ENCODE measurements around the gene CPED1. TPM values are rescaled to one million over a fixed set of nuclear protein-coding genes. Genes with fewer than 3 reads are reported as not detected.

Gene CPED1
- total RNA-seq, 1 experiment from 2014 or later = 0.13 TPM

DNA sequence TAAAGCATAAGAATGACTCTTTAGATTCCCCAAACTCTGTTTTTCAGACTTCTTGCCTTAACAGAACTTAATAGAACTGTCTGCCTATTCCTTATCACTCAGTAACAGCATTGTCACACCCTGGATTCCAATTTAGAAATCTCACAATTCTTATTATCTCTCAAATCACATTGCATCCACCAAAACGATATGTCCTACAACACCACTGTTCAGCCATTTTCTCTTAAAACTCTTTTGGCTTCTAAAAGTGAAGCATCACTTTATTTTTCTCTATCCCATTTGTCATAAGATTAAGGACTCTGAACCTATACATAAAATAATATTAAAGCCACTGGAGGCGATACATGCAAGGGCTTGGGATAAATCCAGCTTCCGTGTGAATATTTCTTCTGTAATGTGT, 1.2 kb upstream of the CPED1 start:
- no peak overlapping the region for H2BK5ac ChIP-seq (ENCODE audit: insufficient read length, low read length)
- no peak overlapping the region for H4K91ac ChIP-seq (ENCODE audit: insufficient read length, low read depth, low read length)
- H2AK5ac ChIP-seq (ENCODE audit: insufficient read length, low read length) = no peak overlapping the region
- H3K27ac ChIP-seq (ENCODE audit: insufficient read length, low read depth, low read length) = no peak overlapping the region
- H3K9ac ChIP-seq (ENCODE audit: extremely low read depth, insufficient read length, low read length) = no peak overlapping the region
- no peak overlapping the region for H2BK15ac ChIP-seq (ENCODE audit: low read depth, low read length)
- H3K36me3 Mint-ChIP-seq (ENCODE audit: insufficient read depth in 1 of 3, low read depth in 3 of 3) = no peaks in the 10 kb centered on the region
- no peak overlapping the region for H3K14ac ChIP-seq (ENCODE audit: insufficient read depth, low read length)
- no peak overlapping the region for H3K4me3 Mint-ChIP-seq
- TF ChIP-seq, protein P1, sequence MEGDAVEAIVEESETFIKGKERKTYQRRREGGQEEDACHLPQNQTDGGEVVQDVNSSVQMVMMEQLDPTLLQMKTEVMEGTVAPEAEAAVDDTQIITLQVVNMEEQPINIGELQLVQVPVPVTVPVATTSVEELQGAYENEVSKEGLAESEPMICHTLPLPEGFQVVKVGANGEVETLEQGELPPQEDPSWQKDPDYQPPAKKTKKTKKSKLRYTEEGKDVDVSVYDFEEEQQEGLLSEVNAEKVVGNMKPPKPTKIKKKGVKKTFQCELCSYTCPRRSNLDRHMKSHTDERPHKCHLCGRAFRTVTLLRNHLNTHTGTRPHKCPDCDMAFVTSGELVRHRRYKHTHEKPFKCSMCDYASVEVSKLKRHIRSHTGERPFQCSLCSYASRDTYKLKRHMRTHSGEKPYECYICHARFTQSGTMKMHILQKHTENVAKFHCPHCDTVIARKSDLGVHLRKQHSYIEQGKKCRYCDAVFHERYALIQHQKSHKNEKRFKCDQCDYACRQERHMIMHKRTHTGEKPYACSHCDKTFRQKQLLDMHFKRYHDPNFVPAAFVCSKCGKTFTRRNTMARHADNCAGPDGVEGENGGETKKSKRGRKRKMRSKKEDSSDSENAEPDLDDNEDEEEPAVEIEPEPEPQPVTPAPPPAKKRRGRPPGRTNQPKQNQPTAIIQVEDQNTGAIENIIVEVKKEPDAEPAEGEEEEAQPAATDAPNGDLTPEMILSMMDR (conservative IDR thresholded peaks at IDR 0.05) = no peak
- no peak overlapping the region for H3K56ac ChIP-seq (ENCODE audit: insufficient read length, low read depth, low read length)
- no peak overlapping the region for H2BK20ac ChIP-seq (ENCODE audit: low read depth, low read length, poor library complexity, severe bottlenecking)
- no peak overlapping the region for H3K18ac ChIP-seq (ENCODE audit: insufficient read length, low read depth, low read length)
- no peak overlapping the region for H2BK12ac ChIP-seq (ENCODE audit: insufficient read length, low read depth, low read length)
- H2AFZ ChIP-seq (ENCODE audit: low read length) = no peak overlapping the region
- H3K23me2 ChIP-seq (ENCODE audit: insufficient read length, low read depth, low read length, poor library complexity, severe bottlenecking) = peaks cover 4% of the 10 kb centered on the region
- no peak overlapping the region for H3K27ac Mint-ChIP-seq
- H2BK120ac ChIP-seq (ENCODE audit: low read depth, low read length, poor library complexity, severe bottlenecking) = no peak overlapping the region
- no peaks in the 10 kb centered on the region for H3K4me1 ChIP-seq (ENCODE audit: insufficient read depth, low read length)
- no peaks in the 10 kb centered on the region for H3K9me3 Mint-ChIP-seq
- H3K9me3 ChIP-seq (ENCODE audit: control insufficient read depth, low read depth, low read length) = no peaks in the 10 kb centered on the region
- no peak overlapping the region for H3K4me2 ChIP-seq (ENCODE audit: insufficient read depth, insufficient read length, low read length)
- H3K79me1 ChIP-seq (ENCODE audit: insufficient read depth, low read depth, low read length, poor library complexity, severe bottlenecking) = no peaks in the 10 kb centered on the region
- no CpG with 5 or more reads among the region's 3 CpGs for WGBS (ENCODE audit: extremely low coverage, insufficient read length, low lambda C conversion rate)
- no peaks in the 10 kb centered on the region for H4K20me1 ChIP-seq (ENCODE audit: control insufficient read depth, insufficient read depth, insufficient read length)
- no peak overlapping the region for H4K8ac ChIP-seq (replicated peaks; ENCODE audit: insufficient read length, low read depth, low read length)
- H3K79me2 ChIP-seq (ENCODE audit: insufficient read depth, low read length) = no peaks in the 10 kb centered on the region
- no peak overlapping the region for H3T11ph ChIP-seq (ENCODE audit: low read length)
- no peak overlapping the region for H4K5ac ChIP-seq (ENCODE audit: insufficient read length, low read depth, low read length)
- no peak for DNase-seq
- no peak overlapping the region for H3K23ac ChIP-seq (ENCODE audit: insufficient read length, low read depth, low read length)
- no peak overlapping the region for H3K4ac ChIP-seq (ENCODE audit: low read depth, low read length)
- H3K27me3 ChIP-seq (ENCODE audit: insufficient read depth, low read length) = peaks cover 3% of the 10 kb centered on the region; the same call in 1 of the 2 replicates
- H3K4me1 Mint-ChIP-seq = peaks cover 10 to 14% of the 10 kb centered on the region in 2 experiments
- H3K27me3 Mint-ChIP-seq (ENCODE audit: low read depth) = peaks cover 30% of the 10 kb centered on the region

Measured in H9 (cell line).